Adrenal gland (tissue), 12 donors: ENCODE data around the gene PCYOX1L. TPM values are rescaled to one million over a fixed set of nuclear protein-coding genes. Genes with fewer than 3 reads are reported as not detected.

ENCODE experiments used
- DNase-seq, 7 donors: peaks; one replicate each; pipeline ENCODE4 v3.0.0-alpha.2; 2019 to 2020
- H3K27ac ChIP-seq, 5 donors: fragments of 200-600 bp; sonication (generic) in 4 of 5; 1 replicate in 3 of 5; 2 replicates in 2 of 5; pipeline versions ENCODE4 v1.5.1 to v1.8.0; 2016 to 2020; ENCODE audit warnings: mild to moderate bottlenecking in 1 of 5
- H3K27me3 ChIP-seq: fragments of 200-600 bp; 2 replicates; pipeline ENCODE4 v1.8.0; 2021
- H3K36me3 ChIP-seq, 2 donors: fragments of 200-600 bp; replicated peaks in 1 of 2; 1 replicate in 1 of 2; 2 replicates in 1 of 2; pipeline versions ENCODE4 v1.5.1 to v1.8.0; 2018 to 2022
- H3K4me1 ChIP-seq, 2 donors: fragments of 200-600 bp; replicated peaks in 1 of 2; 1 replicate in 1 of 2; 2 replicates in 1 of 2; pipeline versions ENCODE4 v1.5.1 to v1.8.0; 2018 to 2021
- H3K4me3 ChIP-seq, 4 donors: fragments of 200-600 bp; sonication (generic) in 3 of 4; one replicate each; pipeline ENCODE4 v1.5.1; 2016 to 2018
- H3K9me3 ChIP-seq, 3 donors: fragments of 200-600 bp; sonication (generic) in 1 of 3; replicated peaks in 1 of 3; 1 replicate in 2 of 3; 2 replicates in 1 of 3; pipeline versions ENCODE4 v1.5.1 to v1.8.0; 2016 to 2021
- POLR2A ChIP-seq, 2 donors: fragments of 450-650 bp; IDR thresholded peaks; one replicate each; pipeline ENCODE4 v1.6.1; 2017; ENCODE audit warnings: antibody characterized with exemption in 2 of 2, mild to moderate bottlenecking in 2 of 2, moderate library complexity in 1 of 2
- WGBS, 4 donors: extraction: QIAGEN DNeasy Blood & Tissue Kit in 2 of 4; methylation state at CpG; one replicate each; pipeline versions ENCODE4 v1.1.5 to v1.1.7; 2013 to 2017; 5-methylcytosine and 5-hydroxymethylcytosine counted together
- intact Hi-C, 2 donors: fragments of 100-400 bp; cut with DNase I; formaldehyde crosslinking; loops; one replicate each; pipeline versions ENCODE4 v1.14.1 to v1.15.0; 2022 to 2023
- polyA plus RNA-seq, 3 donors: library from polyadenylated mRNA; stranded (reverse); fragments of 200-250 nt in 2 of 3; fragments of 350-450 nt in 1 of 3; fragmentation: Illumina TruSeq in 1 of 3; extraction: RNeasy Lipid Tissue Mini Kit (QIAGEN cat#74804) in 1 of 3; gene quantifications; one replicate each; pipeline ENCODE4 v1.2.3, GENCODE V29; 2013 to 2014
- total RNA-seq, 9 donors: library from RNA; depleted of rRNA in 4 of 9; stranded (reverse); fragments of >200 nt in 4 of 9; fragments of 120-200 nt in 1 of 9; fragmentation: NEBNext Ultra II Directional in 1 of 9; extraction: Animal tissue kit (Norgen Biotek cat#: 25700) in 1 of 9; gene quantifications; one replicate each; pipeline versions ENCODE4 v1.1.0 to v1.2.4, GENCODE V29; 2013 to 2023
- TF ChIP-seq, protein P1 (sequence below), 6 experiments: fragments of 450-650 bp in 4 of 6; fragments of 200-600 bp in 2 of 6; sonication (generic) in 1 of 6; IDR thresholded peaks; 1 replicate in 5 of 6; 2 replicates in 1 of 6; pipeline versions ENCODE4 v1.5.1 to v1.8.0; 2016 to 2021; ENCODE audit warnings: antibody characterized with exemption in 6 of 6, mild to moderate bottlenecking in 2 of 6, moderate library complexity in 1 of 6
- donor health status: healthy with polysubstance abuse.
- donor health status: Bipolar disorder and iron deficiency.
- donor health status: DM: yes; HTN: yes; CAD: no.
- donor health status: DM: no; HTN: no; CAD: no.
- donor health status: DM: no; HTN: no; CAD: no.
- donor health status: DM: yes; HTN: yes; CAD: no.

Gene PCYOX1L
- total and polyA plus RNA-seq, 12 donors, result 4.7 to 17.1 (median 9.4) TPM

DNA sequence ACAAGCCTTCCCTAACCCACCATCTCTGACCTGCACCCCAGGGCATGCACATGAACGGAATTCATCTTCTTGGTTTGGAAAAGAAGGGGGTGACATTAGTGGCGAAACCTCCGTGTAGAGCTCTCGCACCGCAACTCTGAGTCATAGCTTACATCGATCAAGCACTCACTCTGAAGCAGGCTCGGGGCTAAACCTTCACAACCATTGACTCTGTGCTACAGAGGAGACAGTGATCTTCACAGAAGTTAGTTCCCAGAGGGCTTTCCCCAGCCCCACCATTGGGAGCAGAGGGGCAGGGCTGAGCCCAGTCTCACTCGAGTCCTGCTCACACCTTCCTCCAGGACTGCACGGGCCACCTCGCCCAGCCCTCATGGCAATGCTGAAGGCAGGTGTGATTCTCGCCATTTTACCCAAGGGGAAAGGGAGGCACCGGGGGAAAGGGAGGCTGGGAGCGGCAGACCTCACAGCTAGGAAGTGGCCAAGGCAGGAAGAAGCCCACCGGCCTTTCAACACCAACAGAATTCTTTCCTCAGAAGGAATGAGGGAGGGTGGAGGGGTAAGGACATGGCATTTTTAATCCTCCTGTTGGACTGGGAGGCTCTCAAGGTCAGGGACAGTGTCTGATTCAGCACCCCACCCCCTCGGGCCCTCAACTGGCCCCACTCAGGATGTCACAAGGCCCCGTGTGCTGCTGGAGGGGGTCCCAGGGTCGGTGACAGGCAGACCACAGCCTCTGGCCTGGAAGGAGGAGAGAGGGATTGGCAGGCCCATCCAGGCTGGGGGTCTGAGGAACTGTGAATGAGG lies 47.1 kb downstream of the PCYOX1L start:
- no peaks in the 10 kb centered on the region for H3K36me3 ChIP-seq
- peaks cover 17 to 19% of the 10 kb centered on the region in 2 donors for H3K4me1 ChIP-seq
- no peaks in the 10 kb centered on the region for H3K27me3 ChIP-seq
- DNase-seq, result peak in 4 of 7 donors; percentile 49 to 67 (median 61)
- H3K9me3 ChIP-seq, result no peaks in the 10 kb centered on the region
- 54 to 73% (median 61%) methylated on average over 13 to 17 of the region's 17 CpGs for WGBS, 4 donors
- H3K27ac ChIP-seq, result peak overlapping the region in 4 of 5 donors; percentile 9 to 92 (median 76)
- intact Hi-C loops, result no loop called here
- no peak for TF ChIP-seq POLR2A (IDR thresholded peaks at IDR 0.05)
- TF ChIP-seq, protein P1, sequence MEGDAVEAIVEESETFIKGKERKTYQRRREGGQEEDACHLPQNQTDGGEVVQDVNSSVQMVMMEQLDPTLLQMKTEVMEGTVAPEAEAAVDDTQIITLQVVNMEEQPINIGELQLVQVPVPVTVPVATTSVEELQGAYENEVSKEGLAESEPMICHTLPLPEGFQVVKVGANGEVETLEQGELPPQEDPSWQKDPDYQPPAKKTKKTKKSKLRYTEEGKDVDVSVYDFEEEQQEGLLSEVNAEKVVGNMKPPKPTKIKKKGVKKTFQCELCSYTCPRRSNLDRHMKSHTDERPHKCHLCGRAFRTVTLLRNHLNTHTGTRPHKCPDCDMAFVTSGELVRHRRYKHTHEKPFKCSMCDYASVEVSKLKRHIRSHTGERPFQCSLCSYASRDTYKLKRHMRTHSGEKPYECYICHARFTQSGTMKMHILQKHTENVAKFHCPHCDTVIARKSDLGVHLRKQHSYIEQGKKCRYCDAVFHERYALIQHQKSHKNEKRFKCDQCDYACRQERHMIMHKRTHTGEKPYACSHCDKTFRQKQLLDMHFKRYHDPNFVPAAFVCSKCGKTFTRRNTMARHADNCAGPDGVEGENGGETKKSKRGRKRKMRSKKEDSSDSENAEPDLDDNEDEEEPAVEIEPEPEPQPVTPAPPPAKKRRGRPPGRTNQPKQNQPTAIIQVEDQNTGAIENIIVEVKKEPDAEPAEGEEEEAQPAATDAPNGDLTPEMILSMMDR (IDR thresholded peaks at IDR 0.05), result no peak
- H3K4me3 ChIP-seq, result no peak overlapping the region

DNA sequence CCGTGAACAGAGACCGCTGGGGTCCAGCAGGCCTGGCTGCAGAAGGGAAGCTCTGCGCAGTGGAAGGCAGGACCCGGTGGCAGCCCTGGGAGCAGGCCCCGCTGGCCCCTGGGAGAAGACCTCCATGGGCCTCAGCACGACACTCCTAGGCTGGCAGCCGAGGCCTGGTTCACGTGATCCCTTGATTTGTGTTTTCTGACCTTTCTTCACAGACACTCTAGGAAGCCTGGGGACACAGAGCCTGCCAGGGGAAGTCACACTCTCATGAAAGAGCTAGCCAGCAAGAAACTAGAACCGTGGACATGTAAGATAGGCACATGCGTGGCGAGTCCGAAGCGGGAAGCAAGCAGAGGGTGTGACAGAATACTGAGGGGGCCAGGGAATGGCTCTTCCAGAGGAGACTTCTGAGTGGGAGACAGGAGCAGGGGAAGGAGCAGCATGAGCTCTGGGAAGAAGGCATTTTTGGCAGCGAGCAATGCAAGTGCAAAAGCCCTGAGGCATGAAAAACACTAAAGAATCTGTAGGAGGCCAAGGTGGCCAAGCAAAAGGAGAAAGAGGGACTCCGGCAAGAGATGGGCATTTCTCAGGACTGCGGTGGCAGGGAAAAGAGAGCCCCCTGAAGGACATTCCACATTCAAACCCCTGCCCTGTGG lies 47.8 kb downstream of the PCYOX1L start:
- no peaks in the 10 kb centered on the region for H3K27me3 ChIP-seq
- intact Hi-C loops, result no loop called here
- no peak overlapping the region for H3K4me3 ChIP-seq
- peak in 4 of 7 donors; percentile 55 to 78 (median 59) for DNase-seq
- WGBS, 4 donors, result 65 to 73% (median 70%) methylated on average over 10 to 16 of the region's 16 CpGs
- peaks cover 17 to 19% of the 10 kb centered on the region in 2 donors for H3K4me1 ChIP-seq
- H3K27ac ChIP-seq, result peak overlapping the region in 4 of 5 donors; percentile 9 to 92 (median 76)
- no peaks in the 10 kb centered on the region for H3K9me3 ChIP-seq
- no peak for TF ChIP-seq POLR2A (IDR thresholded peaks at IDR 0.05)
- TF ChIP-seq, protein P1 (IDR thresholded peaks at IDR 0.05), result no peak
- H3K36me3 ChIP-seq, result no peaks in the 10 kb centered on the region

DNA sequence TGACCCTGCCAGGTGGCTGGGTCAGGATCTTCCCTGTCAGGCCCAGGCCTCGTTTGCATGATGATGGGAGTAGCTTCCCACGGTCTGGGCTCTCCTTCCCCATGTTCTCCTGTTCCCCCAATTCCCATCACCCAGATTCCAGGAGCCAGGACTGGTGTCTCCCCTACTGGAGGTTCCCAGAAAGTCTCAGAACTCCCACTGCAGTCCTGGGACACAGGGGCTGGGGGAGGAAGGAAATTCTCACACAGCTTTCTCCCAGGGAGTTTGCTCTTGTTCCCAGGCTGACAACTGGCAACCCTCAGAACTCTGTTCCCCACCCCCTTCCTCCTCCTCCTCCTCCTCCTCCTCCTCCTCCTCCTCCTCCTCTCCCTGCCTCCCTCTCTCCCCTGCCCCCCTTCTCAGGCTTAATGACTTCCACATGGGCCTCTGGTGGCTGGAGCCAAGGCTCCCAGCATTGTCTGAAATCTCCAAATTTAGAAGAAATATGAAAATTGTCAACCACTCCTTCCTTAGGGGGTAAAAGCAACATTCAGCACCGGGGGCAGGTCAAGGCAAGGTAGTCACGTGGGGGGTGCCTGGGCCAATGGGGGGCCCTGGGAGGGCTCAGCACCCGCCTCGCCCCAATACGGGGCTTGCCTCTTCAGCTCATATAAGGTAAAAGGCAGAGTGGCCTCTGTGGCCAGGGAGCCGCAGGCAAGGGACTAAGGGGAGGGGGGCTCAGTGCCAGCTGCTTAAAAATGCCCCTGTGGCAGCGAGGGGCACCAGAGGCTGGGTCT lies 48.5 kb downstream of the PCYOX1L start:
- intact Hi-C loops, result no loop called here
- WGBS, 4 donors, result 55 to 77% (median 65%) methylated on average over 9 of the region's 9 CpGs
- DNase-seq, result peak in 4 of 7 donors; percentile 48 to 80 (median 56)

More for the DNA sequence above, 48.5 kb downstream of the PCYOX1L start:
- Histone ChIP-seq H3K4me1 (peaks cover 17 to 19% of the 10 kb centered on the region in 2 donors), H3K36me3 (no peaks in the 10 kb centered on the region), H3K27me3 (no peaks in the 10 kb centered on the region), H3K27ac (peak overlapping the region in 4 of 5 donors; percentile 6 to 92 (median 44)), H3K9me3 (no peaks in the 10 kb centered on the region), H3K4me3 (peak overlapping the region in 1 of 4 donors; percentile 55)
- TF ChIP-seq POLR2A (IDR thresholded peaks at IDR 0.05), result peak; percentile 52 to 55
- TF ChIP-seq, protein P1 (IDR thresholded peaks at IDR 0.05), result no peak
